ENCODE measurements around the gene SULF2.

The SULF2 gene

GRCh38 chr20:47684306-47685080 lies 100.8 kb downstream of the SULF2 start:
- no peak for DNase-seq (ENCODE audit: low read depth in 2 of 2)

GRCh38 chr20:47682916-47683315 lies 102.4 kb downstream of the SULF2 start:
- no peak for DNase-seq (ENCODE audit: low read depth in 2 of 2)

- no peak for DNase-seq (ENCODE audit: low read depth in 2 of 2)
These were observed 103.1 kb downstream of the SULF2 start for GRCh38 chr20:47682028-47682783.

GRCh38 chr20:47680804-47681529 lies 104.3 kb downstream of the SULF2 start:
- DNase-seq (ENCODE audit: low read depth in 2 of 2): no peak

- no peak for DNase-seq (ENCODE audit: low read depth in 2 of 2)
These were observed 105.8 kb downstream of the SULF2 start for GRCh38 chr20:47679462-47679861.

GRCh38 chr20:47678536-47678935 lies 106.7 kb downstream of the SULF2 start:
- DNase-seq (ENCODE audit: low read depth in 2 of 2): no peak

- peak; percentile 17 to 31 for DNase-seq (ENCODE audit: low read depth in 2 of 2)
These were observed 107.4 kb downstream of the SULF2 start for GRCh38 chr20:47677635-47678453.

- no peak for DNase-seq (ENCODE audit: low read depth in 2 of 2)
These were observed 108.2 kb downstream of the SULF2 start for GRCh38 chr20:47676912-47677634.

GRCh38 chr20:47676219-47676721 lies 109.0 kb downstream of the SULF2 start:
- no peak for DNase-seq (ENCODE audit: low read depth in 2 of 2)

GRCh38 chr20:47675190-47676142 lies 109.8 kb downstream of the SULF2 start:
- no peak for DNase-seq (ENCODE audit: low read depth in 2 of 2)

- DNase-seq (ENCODE audit: low read depth in 2 of 2): no peak
These were observed 110.6 kb downstream of the SULF2 start for GRCh38 chr20:47674686-47675085.

- no peak for DNase-seq (ENCODE audit: low read depth in 2 of 2)
These were observed 111.1 kb downstream of the SULF2 start for GRCh38 chr20:47674145-47674544.

GRCh38 chr20:47673671-47673955 lies 111.7 kb downstream of the SULF2 start:
- DNase-seq (ENCODE audit: low read depth in 2 of 2): no peak

- no peak for DNase-seq (ENCODE audit: low read depth in 2 of 2)
These were observed 112.2 kb downstream of the SULF2 start for GRCh38 chr20:47672886-47673670.

- DNase-seq (ENCODE audit: low read depth in 2 of 2): no peak
These were observed 113.1 kb downstream of the SULF2 start for GRCh38 chr20:47672166-47672565.

- no peak for DNase-seq (ENCODE audit: low read depth in 2 of 2)
These were observed 114.4 kb downstream of the SULF2 start for GRCh38 chr20:47670913-47671312.

GRCh38 chr20:47669927-47670890 lies 115.1 kb downstream of the SULF2 start:
- no peak for DNase-seq (ENCODE audit: low read depth in 2 of 2)

GRCh38 chr20:47669489-47669888 lies 115.8 kb downstream of the SULF2 start:
- DNase-seq (ENCODE audit: low read depth in 2 of 2): no peak

Measured in activated CD8-positive, alpha-beta memory T cell treated with anti-CD3 and anti-CD28 coated beads for 4 hours (primary cell).